Measurements from ENCODE around the gene RAPGEF2. TPM values are rescaled to one million over a fixed set of nuclear protein-coding genes. Genes with fewer than 3 reads are reported as not detected.
"Not testable (repeated sequence)": the region's sequence is repeated elsewhere in the genome, so short reads cannot be mapped to it uniquely, and the experiment has no call there.

RAPGEF2 gene
- total RNA-seq, 1 donor from 2014 or later: 32.6 TPM

- Histone ChIP-seq H3K27me3 (ENCODE audit: control insufficient read depth, insufficient read depth, low read length) (no peaks in the 10 kb centered on the region), H3K4me3 (ENCODE audit: low read depth, low read length) (no peak overlapping the region), H3K36me3 (ENCODE audit: control insufficient read depth, insufficient read depth, low read length) (no peaks in the 10 kb centered on the region)
- DNase-seq (ENCODE audit: low read depth): no peak
- no peak for TF ChIP-seq CTCF (IDR thresholded peaks at IDR 0.05; ENCODE audit: insufficient read depth, low read length, poor library complexity, severe bottlenecking)
These were observed 267.4 kb downstream of the RAPGEF2 start for GRCh38 chr4:159370286-159370685.

- Histone ChIP-seq H3K36me3 (ENCODE audit: control insufficient read depth, insufficient read depth, low read length) (no peaks in the 10 kb centered on the region), H3K4me3 (ENCODE audit: low read depth, low read length) (no peak overlapping the region), H3K27me3 (ENCODE audit: control insufficient read depth, insufficient read depth, low read length) (no peaks in the 10 kb centered on the region)
- no peak for TF ChIP-seq CTCF (IDR thresholded peaks at IDR 0.05; ENCODE audit: insufficient read depth, low read length, poor library complexity, severe bottlenecking)
- no peak for DNase-seq (ENCODE audit: low read depth)
These were observed 272.1 kb downstream of the RAPGEF2 start for GRCh38 chr4:159374749-159375530.

GRCh38 chr4:159376289-159376688 is 273.4 kb downstream of the RAPGEF2 start:
- no peak overlapping the region for H3K4me3 ChIP-seq (ENCODE audit: low read depth, low read length)
- H3K36me3 ChIP-seq (ENCODE audit: control insufficient read depth, insufficient read depth, low read length): no peaks in the 10 kb centered on the region
- no peak for DNase-seq (ENCODE audit: low read depth)
- TF ChIP-seq CTCF (IDR thresholded peaks at IDR 0.05; ENCODE audit: insufficient read depth, low read length, poor library complexity, severe bottlenecking): no peak
- H3K27me3 ChIP-seq (ENCODE audit: control insufficient read depth, insufficient read depth, low read length): no peaks in the 10 kb centered on the region

GRCh38 chr4:159378056-159378616 is 275.3 kb downstream of the RAPGEF2 start:
- Histone ChIP-seq H3K4me3 (ENCODE audit: low read depth, low read length) (no peak overlapping the region), H3K36me3 (ENCODE audit: control insufficient read depth, insufficient read depth, low read length) (no peaks in the 10 kb centered on the region), H3K27me3 (ENCODE audit: control insufficient read depth, insufficient read depth, low read length) (no peaks in the 10 kb centered on the region)
- no peak for TF ChIP-seq CTCF (IDR thresholded peaks at IDR 0.05; ENCODE audit: insufficient read depth, low read length, poor library complexity, severe bottlenecking)
- no peak for DNase-seq (ENCODE audit: low read depth)

GRCh38 chr4:159379064-159379463 is 276.2 kb downstream of the RAPGEF2 start:
- DNase-seq (ENCODE audit: low read depth); H3K4me3 ChIP-seq (ENCODE audit: low read depth, low read length); H3K27me3 ChIP-seq (ENCODE audit: control insufficient read depth, insufficient read depth, low read length); H3K36me3 ChIP-seq (ENCODE audit: control insufficient read depth, insufficient read depth, low read length): not testable (repeated sequence)

GRCh38 chr4:159379836-159380235 is 277.0 kb downstream of the RAPGEF2 start:
- Histone ChIP-seq H3K4me3 (ENCODE audit: low read depth, low read length) (no peak overlapping the region), H3K27me3 (ENCODE audit: control insufficient read depth, insufficient read depth, low read length) (no peaks in the 10 kb centered on the region), H3K36me3 (ENCODE audit: control insufficient read depth, insufficient read depth, low read length) (no peaks in the 10 kb centered on the region)
- DNase-seq (ENCODE audit: low read depth): no peak
- TF ChIP-seq CTCF (IDR thresholded peaks at IDR 0.05; ENCODE audit: insufficient read depth, low read length, poor library complexity, severe bottlenecking): no peak
